Measurements from ENCODE around the gene PIGU.

GRCh38 chr20:34569598-34569997, 107.3 kb downstream of the PIGU start:
- no peak for TF ChIP-seq GATA2 (IDR thresholded peaks at IDR 0.05; ENCODE audit: low read depth, low read length)
- TF ChIP-seq GATA3 (IDR thresholded peaks at IDR 0.05; ENCODE audit: low read depth, low read length): no peak

Data from SH-SY5Y (cell line).